ENCODE results near the gene ZNF37A. TPM values are rescaled to one million over a fixed set of nuclear protein-coding genes. Genes with fewer than 3 reads are reported as not detected.

ZNF37A gene
- total and polyA plus RNA-seq, 2 donors = 11.1 to 40.1 TPM

DNA sequence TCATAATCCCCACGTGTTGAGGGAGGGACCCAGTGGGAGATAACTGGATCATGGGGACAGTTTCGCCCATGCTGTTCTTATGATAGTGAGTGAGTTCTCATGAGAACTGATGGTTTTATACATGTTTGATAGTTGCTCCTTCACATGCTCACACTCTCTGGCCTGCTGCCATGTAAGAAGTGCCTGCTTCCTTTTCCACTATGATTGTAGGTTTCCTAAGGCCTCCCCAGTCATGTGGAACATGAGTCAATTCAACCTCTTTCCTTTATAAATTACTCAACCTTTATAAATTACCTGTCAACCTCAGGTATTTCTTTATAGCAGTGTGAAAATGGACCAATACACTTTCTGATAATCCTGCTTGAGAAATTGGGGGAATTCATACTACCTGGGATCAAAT lies 80.2 kb downstream of the ZNF37A start:
- WGBS = 46% methylated on average over 2 of the region's 2 CpGs
- no peaks in the 10 kb centered on the region for H3K4me1 ChIP-seq (ENCODE audit: insufficient read depth)
- no peaks in the 10 kb centered on the region for H3K36me3 ChIP-seq (ENCODE audit: insufficient read depth)
- H3K4me3 ChIP-seq (ENCODE audit: low read depth, low read length) = no peak overlapping the region
- no peak overlapping the region for H3K27ac ChIP-seq (ENCODE audit: low read depth)
- DNase-seq (ENCODE audit: extremely low spot score) = no peak

DNA sequence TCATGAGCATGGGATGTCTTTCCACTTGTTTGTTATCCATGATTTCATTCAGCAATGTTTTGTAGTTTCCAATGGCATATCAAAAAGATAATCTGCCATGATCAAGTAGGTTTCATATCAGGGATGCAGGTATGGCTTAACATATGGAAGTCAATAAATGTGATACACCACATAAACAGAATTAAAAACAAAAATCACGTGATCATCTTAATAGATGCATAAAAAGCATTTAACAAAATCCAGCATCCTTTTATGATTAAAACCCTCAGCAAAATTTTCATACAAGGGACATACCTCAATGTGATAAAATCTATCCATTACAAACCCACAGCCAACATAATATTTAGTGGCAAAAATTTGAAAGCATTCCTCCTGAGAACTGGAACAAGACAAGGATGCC lies 90.3 kb downstream of the ZNF37A start:
- DNase-seq (ENCODE audit: extremely low spot score) = no peak
- no peak overlapping the region for H3K27ac ChIP-seq (ENCODE audit: low read depth)
- WGBS = 44% methylated on average over 1 of the region's 1 CpG
- H3K36me3 ChIP-seq (ENCODE audit: insufficient read depth) = no peaks in the 10 kb centered on the region
- no peak overlapping the region for H3K4me3 ChIP-seq (ENCODE audit: low read depth, low read length)
- no peaks in the 10 kb centered on the region for H3K4me1 ChIP-seq (ENCODE audit: insufficient read depth)

Small RNA genes within 50 kb of the gene (small RNA-seq; reads per million reads assigned to genes)
- gene AL117339.2 (not detected), gene AL161931.1 (not detected), gene FXYD6P2 (not detected)

Other genes starting within 250 kb of the ZNF37A start
- gene ZNF248, start 236.7 kb upstream of the ZNF37A start, total RNA-seq = 42.9 TPM
- gene ZNF248, start 236.7 kb upstream of the ZNF37A start, polyA plus RNA-seq = 14.0 TPM
- gene ZNF25, start 117.7 kb upstream of the ZNF37A start, total RNA-seq = 29.0 TPM
- gene ZNF25, start 117.7 kb upstream of the ZNF37A start, polyA plus RNA-seq = 14.3 TPM
- 58.4 TPM for gene ZNF33A, start 83.7 kb upstream of the ZNF37A start, total RNA-seq
- 13.2 TPM for gene ZNF33A, start 83.7 kb upstream of the ZNF37A start, polyA plus RNA-seq